OCI-LY7 (cell line): ENCODE results near the gene TUSC2. TPM values are rescaled to one million over a fixed set of nuclear protein-coding genes. Genes with fewer than 3 reads are reported as not detected.
A peak's percentile ranks its signal among the peaks of the same experiment; 100 is the strongest.

Source experiments
- BruUV-seq: library from RNA; stranded (reverse); fragments of 400-500 nt; replicated peaks from 2 replicates; lab custom pipeline; 2021; lab: Mats Ljungman, UMichigan
- CTCF ChIA-PET: fragments of 300-600 bp; sonication (Branson Sonifier 250); formaldehyde crosslinking; loops from one replicate; lab custom pipeline; 2022; ENCODE audit warnings: antibody characterized with exemption; ENCODE audit not compliant: unreplicated experiment; lab: Charles Lee
- POLR2A ChIA-PET: fragments of 300-600 bp; sonication (Branson Sonifier 250); formaldehyde crosslinking; loops from one replicate; lab custom pipeline; 2022; ENCODE audit warnings: antibody characterized with exemption; lab: Charles Lee
- DNase-seq: peaks from one replicate; pipeline ENCODE4 v3.0.0-alpha.2; 2015; ENCODE audit warnings: low spot score
- H2AFZ ChIP-seq: fragments of 200-600 bp; sonication (generic), shearing (Covaris generic); 2 replicates; pipeline ENCODE4 v1.6.1; 2014; ENCODE audit warnings: mild to moderate bottlenecking, antibody characterized with exemption, low read length, moderate library complexity
- H3K27ac ChIP-seq: fragments of 200-600 bp; sonication (generic); 2 replicates; pipeline ENCODE4 v1.5.1; 2014; ENCODE audit warnings: mixed run types, low read depth, mild to moderate bottlenecking, moderate library complexity, low read length, inconsistent platforms; ENCODE audit not compliant: poor library complexity, severe bottlenecking
- H3K36me3 ChIP-seq: fragments of 200-600 bp; sonication (generic); 2 replicates; pipeline ENCODE4 v1.6.1; 2014; ENCODE audit warnings: mild to moderate bottlenecking, antibody characterized with exemption, low read length, moderate library complexity, mixed read lengths; ENCODE audit not compliant: insufficient read depth
- H3K4me1 ChIP-seq: fragments of 200-600 bp; sonication (generic); 2 replicates; pipeline ENCODE4 v1.5.1; 2014; ENCODE audit warnings: mild to moderate bottlenecking, low read length; ENCODE audit not compliant: insufficient read depth, poor library complexity, severe bottlenecking
- H3K4me2 ChIP-seq: fragments of 200-600 bp; sonication (generic); 2 replicates; pipeline ENCODE4 v1.6.1; 2014; ENCODE audit warnings: mild to moderate bottlenecking, low read length
- H3K4me3 ChIP-seq: fragments of 200-600 bp; sonication (generic); 2 replicates; pipeline ENCODE4 v1.5.1; 2014; ENCODE audit warnings: mild to moderate bottlenecking, low read depth, low read length; ENCODE audit not compliant: poor library complexity, severe bottlenecking
- H3K79me2 ChIP-seq: fragments of 200-600 bp; sonication (generic); 2 replicates; pipeline ENCODE4 v1.6.1; 2016; ENCODE audit warnings: low read depth, mild to moderate bottlenecking, low read length, moderate library complexity, mixed read lengths; ENCODE audit not compliant: insufficient read depth
- H3K9me2 ChIP-seq: fragments of 200-600 bp; sonication (generic); 2 replicates; pipeline ENCODE4 v1.6.1; 2016; ENCODE audit warnings: mild to moderate bottlenecking, low read length, mixed read lengths; ENCODE audit not compliant: insufficient read depth
- H3K9me3 ChIP-seq: fragments of 200-600 bp; sonication (generic); 2 replicates; pipeline ENCODE4 v1.6.1; 2014; ENCODE audit warnings: mild to moderate bottlenecking, mixed run types, low read length, mixed read lengths
- H4K20me1 ChIP-seq: fragments of 200-600 bp; sonication (generic); 2 replicates; pipeline ENCODE4 v1.6.1; 2014; ENCODE audit warnings: mild to moderate bottlenecking, antibody characterized with exemption, low read length, moderate library complexity, mixed read lengths; ENCODE audit not compliant: insufficient read depth
- CTCF ChIP-seq: fragments of 200-600 bp; sonication (generic); conservative IDR thresholded peaks from 2 replicates; pipeline ENCODE4 v1.5.1; 2014; ENCODE audit warnings: mild to moderate bottlenecking, antibody characterized with exemption, low read length, moderate library complexity, mixed read lengths
- EZH2phosphoT487 ChIP-seq: fragments of 200-600 bp; sonication (generic); IDR thresholded peaks from 2 replicates; pipeline ENCODE4 v1.6.1; 2018; ENCODE audit warnings: low read depth, borderline replicate concordance, mild to moderate bottlenecking, mixed run types, antibody characterized with exemption, low read length, moderate library complexity, mixed read lengths
- intact Hi-C: fragments of 100-400 bp; cut with micrococcal nuclease; formaldehyde crosslinking; loops from one replicate; pipeline ENCODE4 v1.10.0; 2022; ENCODE audit not compliant: unreplicated experiment
- total RNA-seq, 2 experiments: library from RNA; depleted of rRNA in 1 of 2; stranded (reverse); fragments of >200 nt in 1 of 2; shearing (Covaris generic) in 1 of 2; gene quantifications; 2 replicates each; pipeline ENCODE4 v1.2.3, GENCODE V29; 2014 to 2022

The TUSC2 gene
- total RNA-seq, 2 experiments from 2014 or later: 20.4 to 24.5 TPM

GRCh38 chr3:50317300-50317699 lies 10.7 kb downstream of the TUSC2 start:
- H3K4me2 ChIP-seq: peak overlapping the region; percentile 46; the same call in 1 of the 2 replicates

GRCh38 chr3:50316657-50317242 lies 11.3 kb downstream of the TUSC2 start:
- DNase-seq: peak; percentile 42
- TF ChIP-seq EZH2phosphoT487: no peak
- TF ChIP-seq CTCF: no peak
- Histone ChIP-seq H3K36me3 (0 out of 2 replicates have a peak, but pooled peaks cover 6% of the 10 kb centered on the region), H3K4me2 (peak overlapping the region; percentile 6; the same call in 1 of the 2 replicates), H3K27ac (no peak overlapping the region), H2AFZ (no peak overlapping the region), H3K4me1 (peaks cover 42% of the 10 kb centered on the region), H3K9me3 (no peaks in the 10 kb centered on the region), H3K4me3 (no peak overlapping the region), H4K20me1 (no peaks in the 10 kb centered on the region), H3K79me2 (no peaks in the 10 kb centered on the region), H3K9me2 (no peaks in the 10 kb centered on the region)
- BruUV-seq: no TSS peak
- CTCF ChIA-PET: no interaction called here
- POLR2A ChIA-PET: interaction anchor here (1.6 kb wide), 2 partner anchors 11 to 17 kb away, joined by 4 to 8 read pairs; partner anchors contain the start of genes HYAL3, NAA80 and TUSC2
- intact Hi-C loops: no loop called here

More at GRCh38 chr3:50317300-50317699, 10.7 kb downstream of the TUSC2 start:
- POLR2A ChIA-PET: interaction anchor here (1.6 kb wide), 2 partner anchors 11 to 18 kb away, joined by 4 to 8 read pairs; partner anchors contain the start of genes HYAL3, NAA80 and TUSC2
- no peaks in the 10 kb centered on the region for H3K79me2 ChIP-seq
- peaks cover 47% of the 10 kb centered on the region for H3K4me1 ChIP-seq
- BruUV-seq: no TSS peak
- H3K27ac ChIP-seq: no peak overlapping the region
- no peak for DNase-seq
- TF ChIP-seq EZH2phosphoT487: no peak
- TF ChIP-seq CTCF: no peak
- H3K9me3 ChIP-seq: no peaks in the 10 kb centered on the region
- intact Hi-C loops: no loop called here
- H3K9me2 ChIP-seq: no peaks in the 10 kb centered on the region
- no peaks in the 10 kb centered on the region for H4K20me1 ChIP-seq
- CTCF ChIA-PET: interaction anchor here (1.1 kb wide), 1 partner anchor 16 kb away, joined by 3 read pairs; no protein-coding TSS in a partner anchor
- 0 out of 2 replicates have a peak, but pooled peaks cover 6% of the 10 kb centered on the region for H3K36me3 ChIP-seq
- no peak overlapping the region for H2AFZ ChIP-seq
- H3K4me3 ChIP-seq: no peak overlapping the region

- BruUV-seq: no TSS peak
Measured at GRCh38 chr3:50314816-50315215, 13.2 kb downstream of the TUSC2 start.

More at GRCh38 chr3:50314816-50315215, 13.2 kb downstream of the TUSC2 start:
- no peak overlapping the region for H2AFZ ChIP-seq
- H3K36me3 ChIP-seq: 0 out of 2 replicates have a peak, but pooled peaks cover 6% of the 10 kb centered on the region
- intact Hi-C loops: no loop called here
- peaks cover 32% of the 10 kb centered on the region for H3K4me1 ChIP-seq
- TF ChIP-seq EZH2phosphoT487 (no peak), CTCF (no peak)
- no peaks in the 10 kb centered on the region for H3K79me2 ChIP-seq
- ChIA-PET CTCF (interaction anchor here (0.6 to 0.7 kb wide), 3 partner anchors 18 to 39 kb away, joined by 3 to 6 read pairs (median 3); no protein-coding TSS in a partner anchor), POLR2A (interaction anchor here (0.6 kb wide), 1 partner anchor 243 kb away, joined by 7 read pairs; no protein-coding TSS in a partner anchor)
- H3K27ac ChIP-seq: no peak overlapping the region
- H3K4me2 ChIP-seq: no peak overlapping the region
- no peaks in the 10 kb centered on the region for H4K20me1 ChIP-seq
- no peaks in the 10 kb centered on the region for H3K9me2 ChIP-seq
- H3K9me3 ChIP-seq: no peaks in the 10 kb centered on the region; the same call in 1 of the 2 replicates
- no peak overlapping the region for H3K4me3 ChIP-seq
- DNase-seq: no peak
